Activated naive CD4-positive, alpha-beta T cell treated with Interleukin-2 at 50 U/mL for 16 hours (primary cell): ENCODE data around the gene GALNT3.

Experiments used
- DNase-seq: peaks from one replicate; pipeline ENCODE4 v3.0.0-alpha.2; 2020

GALNT3 gene

GRCh38 chr2:165795011-165795410 is 964 bp upstream of the GALNT3 start:
- DNase-seq, result no peak

GRCh38 chr2:165794536-165794928 is 485 bp upstream of the GALNT3 start:
- DNase-seq, result peak; percentile 55

GRCh38 chr2:165793161-165793778 is 777 bp downstream of the GALNT3 start:
- no peak for DNase-seq

GRCh38 chr2:165792104-165792454 is 2.0 kb downstream of the GALNT3 start:
- DNase-seq, result no peak

- no peak for DNase-seq
Observed at GRCh38 chr2:165791421-165792103, 2.5 kb downstream of the GALNT3 start.

GRCh38 chr2:165790466-165790865 is 3.6 kb downstream of the GALNT3 start:
- DNase-seq, result no peak

GRCh38 chr2:165787334-165787733 is 6.7 kb downstream of the GALNT3 start:
- no peak for DNase-seq

GRCh38 chr2:165779706-165780105 is 14.3 kb downstream of the GALNT3 start:
- no peak for DNase-seq

- DNase-seq, result no peak
Observed at GRCh38 chr2:165778653-165779451, 15.2 kb downstream of the GALNT3 start.

GRCh38 chr2:165778187-165778556 is 15.9 kb downstream of the GALNT3 start:
- no peak for DNase-seq

GRCh38 chr2:165777522-165778186 is 16.4 kb downstream of the GALNT3 start:
- DNase-seq, result no peak

- no peak for DNase-seq
Observed at GRCh38 chr2:165776796-165777195, 17.3 kb downstream of the GALNT3 start.

- no peak for DNase-seq
Observed at GRCh38 chr2:165776013-165776412, 18.0 kb downstream of the GALNT3 start.

- DNase-seq, result no peak
Observed at GRCh38 chr2:165773684-165774083, 20.4 kb downstream of the GALNT3 start.

- DNase-seq, result no peak
Observed at GRCh38 chr2:165772183-165772582, 21.9 kb downstream of the GALNT3 start.

GRCh38 chr2:165766326-165766927 is 27.6 kb downstream of the GALNT3 start:
- DNase-seq, result no peak

GRCh38 chr2:165762723-165763122 is 31.3 kb downstream of the GALNT3 start:
- DNase-seq, result no peak

GRCh38 chr2:165757906-165758675 is 36.0 kb downstream of the GALNT3 start:
- DNase-seq, result no peak

- no peak for DNase-seq
Observed at GRCh38 chr2:165746501-165746900, 47.5 kb downstream of the GALNT3 start.

GRCh38 chr2:165745916-165746315 is 48.1 kb downstream of the GALNT3 start:
- no peak for DNase-seq

- no peak for DNase-seq
Observed at GRCh38 chr2:165743442-165743841, 50.6 kb downstream of the GALNT3 start.

GRCh38 chr2:165725421-165725820 is 68.6 kb downstream of the GALNT3 start:
- no peak for DNase-seq
